Suprapubic skin (tissue), 4 donors: Measurements from ENCODE around the gene TOM1L2.

ENCODE experiments used
- POLR2A ChIP-seq, 2 donors: fragments of 450-650 bp; IDR thresholded peaks; one replicate each; pipeline ENCODE4 v1.6.1; 2017; ENCODE audit warnings: antibody characterized with exemption in 2 of 2, mild to moderate bottlenecking in 2 of 2, moderate library complexity in 2 of 2
- POLR2AphosphoS5 ChIP-seq, 3 donors: sonication (generic); formaldehyde crosslinking; IDR thresholded peaks; one replicate each; pipeline ENCODE4 v1.6.1; 2017; ENCODE audit warnings: antibody characterized with exemption in 3 of 3
- TF ChIP-seq, protein P1 (sequence below), 2 donors: fragments of 200-600 bp in 1 of 2; fragments of 450-650 bp in 1 of 2; sonication (generic) in 1 of 2; IDR thresholded peaks; one replicate each; pipeline ENCODE4 v1.5.1; 2016 to 2019; ENCODE audit warnings: antibody characterized with exemption in 2 of 2, mild to moderate bottlenecking in 1 of 2, moderate library complexity in 1 of 2

DNA sequence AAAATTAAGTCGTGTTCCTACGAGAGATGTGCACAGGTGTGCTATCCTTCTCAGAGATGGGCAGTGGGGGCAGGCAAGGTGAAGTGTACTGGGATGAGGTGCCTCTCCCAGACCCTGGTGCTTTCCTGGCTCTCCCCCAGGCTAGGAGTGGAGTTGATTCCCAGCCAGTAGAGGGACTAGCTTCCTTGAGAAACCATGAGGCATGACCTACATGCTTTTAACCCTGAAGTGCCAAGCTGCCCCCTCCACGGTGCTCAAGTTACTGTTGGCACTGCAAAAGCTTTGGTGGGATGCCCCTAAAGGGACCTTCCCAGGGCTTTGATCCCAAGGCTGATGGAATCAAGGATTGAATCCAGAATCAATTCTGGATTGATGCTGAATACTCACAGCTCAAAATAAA lies 88.4 kb downstream of the TOM1L2 start:
- TF ChIP-seq, protein P1, sequence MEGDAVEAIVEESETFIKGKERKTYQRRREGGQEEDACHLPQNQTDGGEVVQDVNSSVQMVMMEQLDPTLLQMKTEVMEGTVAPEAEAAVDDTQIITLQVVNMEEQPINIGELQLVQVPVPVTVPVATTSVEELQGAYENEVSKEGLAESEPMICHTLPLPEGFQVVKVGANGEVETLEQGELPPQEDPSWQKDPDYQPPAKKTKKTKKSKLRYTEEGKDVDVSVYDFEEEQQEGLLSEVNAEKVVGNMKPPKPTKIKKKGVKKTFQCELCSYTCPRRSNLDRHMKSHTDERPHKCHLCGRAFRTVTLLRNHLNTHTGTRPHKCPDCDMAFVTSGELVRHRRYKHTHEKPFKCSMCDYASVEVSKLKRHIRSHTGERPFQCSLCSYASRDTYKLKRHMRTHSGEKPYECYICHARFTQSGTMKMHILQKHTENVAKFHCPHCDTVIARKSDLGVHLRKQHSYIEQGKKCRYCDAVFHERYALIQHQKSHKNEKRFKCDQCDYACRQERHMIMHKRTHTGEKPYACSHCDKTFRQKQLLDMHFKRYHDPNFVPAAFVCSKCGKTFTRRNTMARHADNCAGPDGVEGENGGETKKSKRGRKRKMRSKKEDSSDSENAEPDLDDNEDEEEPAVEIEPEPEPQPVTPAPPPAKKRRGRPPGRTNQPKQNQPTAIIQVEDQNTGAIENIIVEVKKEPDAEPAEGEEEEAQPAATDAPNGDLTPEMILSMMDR (IDR thresholded peaks at IDR 0.05), result no peak
- TF ChIP-seq POLR2AphosphoS5 (IDR thresholded peaks at IDR 0.05), result no peak
- no peak for TF ChIP-seq POLR2A (IDR thresholded peaks at IDR 0.05)
